ENCODE results near the gene C3orf70. TPM values are rescaled to one million over a fixed set of nuclear protein-coding genes. Genes with fewer than 3 reads are reported as not detected.

The C3orf70 gene
- total RNA-seq, 1 donor from 2014 or later: 16.5 TPM

- H3K36me3 ChIP-seq: peaks cover 8 to 12% of the 10 kb centered on the region in 2 donors
- no peak for TF ChIP-seq CTCF (IDR thresholded peaks at IDR 0.05)
- H3K4me3 ChIP-seq: no peak overlapping the region
- peaks cover 0 to 3% of the 10 kb centered on the region in 2 donors for H3K4me1 ChIP-seq
- intact Hi-C loops (cut with DNase I): loop anchor here (5.0 kb wide), 1 partner anchor 69 kb away; the partner anchor contains the start of gene C3orf70
- no peaks in the 10 kb centered on the region for H3K9me3 ChIP-seq
- H3K27me3 ChIP-seq: no peaks in the 10 kb centered on the region
- no peak overlapping the region for H3K27ac ChIP-seq
- DNase-seq (ENCODE audit: low spot score in 2 of 2): no peak
Measured at GRCh38 chr3:185082829-185083228, 70.0 kb downstream of the C3orf70 start.

GRCh38 chr3:185082149-185082548, 70.7 kb downstream of the C3orf70 start:
- Histone ChIP-seq H3K4me3 (no peak overlapping the region), H3K9me3 (no peaks in the 10 kb centered on the region), H3K4me1 (peaks cover 0 to 3% of the 10 kb centered on the region in 2 donors), H3K27me3 (no peaks in the 10 kb centered on the region), H3K27ac (no peak overlapping the region), H3K36me3 (peaks cover 8 to 12% of the 10 kb centered on the region in 2 donors)
- intact Hi-C loops (cut with DNase I): loop anchor here (5.0 kb wide), 1 partner anchor 70 kb away; the partner anchor contains the start of gene C3orf70
- DNase-seq (ENCODE audit: low spot score in 2 of 2): no peak
- no peak for TF ChIP-seq CTCF (IDR thresholded peaks at IDR 0.05)

- Histone ChIP-seq H3K36me3 (peaks cover 8 to 12% of the 10 kb centered on the region in 2 donors), H3K27ac (no peak overlapping the region), H3K27me3 (no peaks in the 10 kb centered on the region), H3K4me1 (peaks cover 0 to 3% of the 10 kb centered on the region in 2 donors), H3K4me3 (no peak overlapping the region), H3K9me3 (no peaks in the 10 kb centered on the region)
- intact Hi-C loops (cut with DNase I): loop anchor here (5.0 kb wide), 1 partner anchor 71 kb away; the partner anchor contains the start of gene C3orf70
- DNase-seq (ENCODE audit: low spot score in 2 of 2): no peak
- TF ChIP-seq CTCF (IDR thresholded peaks at IDR 0.05): no peak
Measured at GRCh38 chr3:185081521-185081920, 71.3 kb downstream of the C3orf70 start.

- DNase-seq (ENCODE audit: low spot score in 2 of 2): no peak
- intact Hi-C loops (cut with DNase I): loop anchor here (5.0 kb wide), 1 partner anchor 73 kb away; the partner anchor contains the start of gene C3orf70
- Histone ChIP-seq H3K4me1 (peaks cover 0 to 3% of the 10 kb centered on the region in 2 donors), H3K9me3 (no peaks in the 10 kb centered on the region), H3K36me3 (peaks cover 8 to 12% of the 10 kb centered on the region in 2 donors), H3K27me3 (no peaks in the 10 kb centered on the region), H3K27ac (no peak overlapping the region), H3K4me3 (no peak overlapping the region)
- TF ChIP-seq CTCF (IDR thresholded peaks at IDR 0.05): no peak
Measured at GRCh38 chr3:185079625-185080024, 73.2 kb downstream of the C3orf70 start.

GRCh38 chr3:185076219-185076618, 76.6 kb downstream of the C3orf70 start:
- Histone ChIP-seq H3K27me3 (no peaks in the 10 kb centered on the region), H3K4me1 (peaks cover 0 to 3% of the 10 kb centered on the region in 2 donors), H3K27ac (no peak overlapping the region), H3K9me3 (no peaks in the 10 kb centered on the region), H3K36me3 (no peaks in the 10 kb centered on the region), H3K4me3 (no peak overlapping the region)
- intact Hi-C loops (cut with DNase I): no loop called here
- no peak for DNase-seq (ENCODE audit: low spot score in 2 of 2)
- TF ChIP-seq CTCF (IDR thresholded peaks at IDR 0.05): no peak

GRCh38 chr3:185075547-185075946, 77.3 kb downstream of the C3orf70 start:
- H3K36me3 ChIP-seq: no peaks in the 10 kb centered on the region
- no peaks in the 10 kb centered on the region for H3K27me3 ChIP-seq
- DNase-seq (ENCODE audit: low spot score in 2 of 2): no peak
- intact Hi-C loops (cut with DNase I): no loop called here
- H3K4me3 ChIP-seq: no peak overlapping the region
- TF ChIP-seq CTCF (IDR thresholded peaks at IDR 0.05): no peak
- no peaks in the 10 kb centered on the region for H3K9me3 ChIP-seq
- H3K27ac ChIP-seq: no peak overlapping the region
- H3K4me1 ChIP-seq: peaks cover 0 to 3% of the 10 kb centered on the region in 2 donors
